Measurements from ENCODE around the gene MRPL58. TPM values are rescaled to one million over a fixed set of nuclear protein-coding genes. Genes with fewer than 3 reads are reported as not detected.

The MRPL58 gene
- total RNA-seq, 2 experiments from 2014 or later: 5.4 to 7.1 TPM

DNA sequence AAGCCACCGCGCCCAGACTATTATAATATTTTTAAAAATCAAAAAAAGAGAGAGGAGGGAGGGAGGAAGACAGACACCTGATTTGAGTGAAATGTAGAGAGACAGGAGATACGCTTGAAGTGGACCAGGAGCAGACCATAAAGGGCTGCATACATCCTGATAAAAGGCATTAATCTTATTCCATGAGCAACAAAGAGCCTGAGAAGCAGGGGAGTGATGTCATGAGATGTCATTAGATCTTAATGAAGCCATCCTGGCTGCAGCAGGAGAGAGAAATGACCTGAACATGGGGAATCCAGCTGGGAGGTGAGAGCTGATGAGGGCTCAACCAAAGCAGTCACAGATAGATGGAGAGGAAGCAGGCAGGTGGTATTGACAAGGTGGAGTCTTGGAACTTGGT lies 34.7 kb upstream of the MRPL58 start:
- POLR2A ChIA-PET: no interaction called here
- CTCF ChIA-PET: interaction anchor here (1.6 kb wide), 1 partner anchor 35 kb away, joined by 3 read pairs; the partner anchor contains the start of gene MRPL58
- Histone ChIP-seq H3K9me3 (ENCODE audit: control insufficient read depth in 1 of 2, insufficient read depth in 1 of 2, low read length in 2 of 2) (no peaks in the 10 kb centered on the region), H3K4me1 (ENCODE audit: insufficient read depth, low read length) (peaks cover 25% of the 10 kb centered on the region), H3K27ac (ENCODE audit: low read depth in 1 of 2, low read length in 2 of 2) (no peak overlapping the region), H3K27me3 (ENCODE audit: control insufficient read depth in 1 of 2, insufficient read depth in 2 of 2, low read length in 2 of 2) (peaks cover 4 to 8% of the 10 kb centered on the region in 2 experiments), H3K4me3 (ENCODE audit: low read length) (no peak overlapping the region), H3K36me3 (ENCODE audit: insufficient read depth, low read length) (no peaks in the 10 kb centered on the region)
- no peak overlapping the region for H3K4me3 Mint-ChIP-seq
- DNase-seq (no peak), ATAC-seq (ENCODE audit: poor library complexity) (no peak)
- intact Hi-C loops (cut with DNase I, micrococcal nuclease): no loop called here
- no peak overlapping the region for H3K27ac Mint-ChIP-seq
- H3K36me3 Mint-ChIP-seq (ENCODE audit: low read depth): no peaks in the 10 kb centered on the region
- no peaks in the 10 kb centered on the region for H3K9me3 Mint-ChIP-seq
- TF ChIP-seq CTCF (IDR thresholded peaks at IDR 0.05): no peak
- H3K4me1 Mint-ChIP-seq (ENCODE audit: low read depth): peaks cover 24% of the 10 kb centered on the region
- H3K27me3 Mint-ChIP-seq: peaks cover 4% of the 10 kb centered on the region

DNA sequence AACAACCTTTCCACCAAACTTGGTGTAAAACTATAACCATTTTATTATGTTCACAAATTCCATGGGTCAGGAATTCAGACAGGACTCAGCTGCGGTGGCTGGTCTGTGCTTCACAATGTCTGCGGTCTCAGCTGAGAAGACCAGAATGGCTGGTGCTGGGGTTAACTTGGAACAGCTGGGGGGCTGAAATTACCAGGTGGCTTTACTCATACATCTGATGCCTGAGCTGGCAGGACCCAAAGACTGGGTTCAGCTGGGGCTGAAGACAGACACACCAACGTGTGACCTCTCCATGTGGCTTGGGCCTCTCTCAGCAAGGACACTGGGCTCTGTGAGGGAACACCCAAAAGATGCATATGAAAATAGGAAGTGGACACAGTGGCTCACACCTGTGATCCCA lies 34.2 kb upstream of the MRPL58 start:
- H3K27ac Mint-ChIP-seq: no peak overlapping the region
- CTCF ChIA-PET: interaction anchor here (1.6 kb wide), 1 partner anchor 34 kb away, joined by 3 read pairs; the partner anchor contains the start of gene MRPL58

GRCh38 chr17:74979408-74980146 lies 32.9 kb upstream of the MRPL58 start:
- H3K27me3 ChIP-seq (ENCODE audit: control insufficient read depth in 1 of 2, insufficient read depth in 2 of 2, low read length in 2 of 2): no peaks in the 10 kb centered on the region
- ChIA-PET POLR2A (no interaction called here), CTCF (interaction anchor here (0.6 to 1.6 kb wide), 3 partner anchors 8 to 33 kb away, joined by 3 to 4 read pairs (median 3); partner anchors contain the start of gene MRPL58)
- Mint-ChIP-seq H3K4me3 (peak overlapping the region; percentile 34), H3K36me3 (ENCODE audit: low read depth) (no peaks in the 10 kb centered on the region), H3K27me3 (peaks cover 3% of the 10 kb centered on the region), H3K27ac (peak overlapping the region; percentile 30), H3K4me1 (ENCODE audit: low read depth) (peaks cover 22% of the 10 kb centered on the region), H3K9me3 (no peaks in the 10 kb centered on the region)
- no peak overlapping the region for H3K27ac ChIP-seq (ENCODE audit: low read depth in 1 of 2, low read length in 2 of 2)
- TF ChIP-seq CTCF (IDR thresholded peaks at IDR 0.05): no peak
- no peak overlapping the region for H3K4me3 ChIP-seq (ENCODE audit: low read length)
- intact Hi-C loops (cut with DNase I, micrococcal nuclease): loop anchor here in 1 of 2 experiments (5.0 to 10.0 kb wide), 2 partner anchors 68 to 425 kb away; partner anchors contain the start of genes ATP5PD, GRB2 and KCTD2
- H3K36me3 ChIP-seq (ENCODE audit: insufficient read depth, low read length): no peaks in the 10 kb centered on the region
- DNase-seq (no peak), ATAC-seq (ENCODE audit: poor library complexity) (no peak)
- no peaks in the 10 kb centered on the region for H3K9me3 ChIP-seq (ENCODE audit: control insufficient read depth in 1 of 2, insufficient read depth in 1 of 2, low read length in 2 of 2)
- H3K4me1 ChIP-seq (ENCODE audit: insufficient read depth, low read length): peaks cover 19% of the 10 kb centered on the region

More for the DNA sequence above, 34.2 kb upstream of the MRPL58 start:
- Histone ChIP-seq H3K27ac (ENCODE audit: low read depth in 1 of 2, low read length in 2 of 2) (no peak overlapping the region), H3K36me3 (ENCODE audit: insufficient read depth, low read length) (no peaks in the 10 kb centered on the region), H3K9me3 (ENCODE audit: control insufficient read depth in 1 of 2, insufficient read depth in 1 of 2, low read length in 2 of 2) (no peaks in the 10 kb centered on the region), H3K27me3 (ENCODE audit: control insufficient read depth in 1 of 2, insufficient read depth in 2 of 2, low read length in 2 of 2) (peaks cover 4% of the 10 kb centered on the region in 2 experiments), H3K4me3 (ENCODE audit: low read length) (no peak overlapping the region), H3K4me1 (ENCODE audit: insufficient read depth, low read length) (peaks cover 20% of the 10 kb centered on the region)
- Mint-ChIP-seq H3K9me3 (no peaks in the 10 kb centered on the region), H3K4me3 (no peak overlapping the region), H3K4me1 (ENCODE audit: low read depth) (peaks cover 22% of the 10 kb centered on the region), H3K36me3 (ENCODE audit: low read depth) (no peaks in the 10 kb centered on the region), H3K27me3 (peaks cover 4% of the 10 kb centered on the region)
- DNase-seq: no peak
- TF ChIP-seq CTCF (IDR thresholded peaks at IDR 0.05): no peak
- POLR2A ChIA-PET: no interaction called here
- intact Hi-C loops (cut with DNase I, micrococcal nuclease): no loop called here
- no peak for ATAC-seq (ENCODE audit: poor library complexity)
